Omental fat pad (tissue), 4 donors: ENCODE results near the gene C20orf202. TPM values are rescaled to one million over a fixed set of nuclear protein-coding genes. Genes with fewer than 3 reads are reported as not detected.

Source experiments
- ATAC-seq: fragments of 150-250 bp; one replicate; pipeline ENCODE4 v1.9.1; 2016; ENCODE audit warnings: mild to moderate bottlenecking, moderate library complexity; ENCODE audit not compliant: low FRiP score
- DNase-seq: peaks from one replicate; pipeline ENCODE4 v3.0.0-alpha.2; 2019; ENCODE audit warnings: low spot score
- CTCF ChIP-seq, 3 donors: fragments of 450-650 bp; IDR thresholded peaks; one replicate each; pipeline ENCODE4 v1.5.1; 2016 to 2017; ENCODE audit warnings: antibody characterized with exemption in 3 of 3, mild to moderate bottlenecking in 3 of 3, moderate library complexity in 2 of 3
- total RNA-seq, 4 donors: library from RNA; depleted of rRNA; stranded (reverse); fragments of >200 nt; gene quantifications; one replicate each; pipeline ENCODE4 v1.1.0, GENCODE V29; 2016

The C20orf202 gene
- 1 to 10 TPM in 1 of 4 donors, under 1 TPM in 2, not detected in 1; 0.28 to 2.0 (median 0.38) TPM for total RNA-seq

- no peak for DNase-seq
- no peak for ATAC-seq
- no peak for TF ChIP-seq CTCF (IDR thresholded peaks at IDR 0.05)
Measured at GRCh38 chr20:1202762-1203504, at the start of gene C20orf202. Gene C20orf202 (plus strand): TSS chr20:1203454. CDS start chr20:1203586, 132 bp downstream.

- ATAC-seq, result no peak
- TF ChIP-seq CTCF (IDR thresholded peaks at IDR 0.05), result no peak
Measured at GRCh38 chr20:1154226-1154625, 49.0 kb upstream of the C20orf202 start.

GRCh38 chr20:1154691-1155090, 48.6 kb upstream of the C20orf202 start:
- no peak for TF ChIP-seq CTCF (IDR thresholded peaks at IDR 0.05)
- no peak for ATAC-seq
- no peak for DNase-seq

More at GRCh38 chr20:1154226-1154625, 49.0 kb upstream of the C20orf202 start:
- no peak for DNase-seq

- ATAC-seq, result no peak
- no peak for DNase-seq
- no peak for TF ChIP-seq CTCF (IDR thresholded peaks at IDR 0.05)
Measured at GRCh38 chr20:1155342-1155741, 47.9 kb upstream of the C20orf202 start.

GRCh38 chr20:1160496-1160895, 42.8 kb upstream of the C20orf202 start:
- ATAC-seq (no peak), DNase-seq (no peak)
- TF ChIP-seq CTCF (IDR thresholded peaks at IDR 0.05), result no peak

GRCh38 chr20:1160991-1161390, 42.3 kb upstream of the C20orf202 start:
- TF ChIP-seq CTCF (IDR thresholded peaks at IDR 0.05), result no peak
- DNase-seq (no peak), ATAC-seq (no peak)

GRCh38 chr20:1163105-1163504, 40.1 kb upstream of the C20orf202 start:
- ATAC-seq, result no peak
- TF ChIP-seq CTCF (IDR thresholded peaks at IDR 0.05), result no peak

More at GRCh38 chr20:1163105-1163504, 40.1 kb upstream of the C20orf202 start:
- DNase-seq, result no peak
